Hematopoietic multipotent progenitor cell treated with erythropoietin and hydrocortisone succinate and interleukin-3 and kit ligand, for 8 days (in vitro differentiated cells): ENCODE data around the gene SLC30A4.

ENCODE experiments used
- DNase-seq: peaks from one replicate; pipeline ENCODE4 v3.0.0-alpha.2; 2015

SLC30A4 gene

GRCh38 chr15:45449916-45450867 is 72.4 kb downstream of the SLC30A4 start:
- no peak for DNase-seq

DNA sequence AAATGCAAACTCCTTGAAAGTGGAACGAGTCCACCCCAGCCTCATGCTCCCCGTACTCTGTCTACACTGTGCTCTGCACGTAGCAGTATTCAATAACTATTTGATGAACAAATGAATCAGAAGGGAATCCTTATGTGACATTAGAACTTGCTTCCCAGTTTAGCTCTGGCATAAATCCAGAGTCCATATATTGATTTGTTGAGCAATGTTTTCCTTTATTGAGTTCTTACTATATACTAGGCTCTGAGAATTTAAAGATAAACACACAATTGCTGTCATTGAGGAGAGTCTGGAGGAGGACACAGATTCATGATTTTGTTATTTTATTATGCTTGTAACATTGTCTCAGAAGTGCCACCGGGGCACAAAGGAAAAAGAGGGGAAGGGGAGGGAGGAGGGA is 73.2 kb downstream of the SLC30A4 start:
- DNase-seq = no peak

- DNase-seq = no peak
These were observed 74.3 kb downstream of the SLC30A4 start for GRCh38 chr15:45448066-45448915.

DNA sequence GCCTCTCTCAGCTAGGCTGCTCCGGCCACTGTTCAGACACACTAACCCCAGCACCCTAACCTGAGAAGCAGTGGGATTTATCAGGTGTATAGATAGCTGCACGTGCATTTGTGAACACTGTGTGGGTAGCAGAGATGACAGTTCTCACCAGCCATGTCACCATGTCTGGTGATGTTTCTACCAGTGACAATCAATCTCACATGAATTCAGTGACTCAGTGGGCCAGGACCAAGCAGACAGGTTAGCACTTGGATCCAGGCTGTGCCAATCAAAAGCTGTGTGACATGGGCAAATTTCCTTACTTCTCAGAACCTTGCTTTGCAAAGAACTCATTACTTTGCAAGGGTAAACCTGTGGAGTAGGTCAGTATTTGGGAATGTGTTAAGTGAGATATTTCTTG is 78.9 kb downstream of the SLC30A4 start:
- no peak for DNase-seq

- no peak for DNase-seq
These were observed 79.9 kb downstream of the SLC30A4 start for GRCh38 chr15:45442507-45443135.

DNA sequence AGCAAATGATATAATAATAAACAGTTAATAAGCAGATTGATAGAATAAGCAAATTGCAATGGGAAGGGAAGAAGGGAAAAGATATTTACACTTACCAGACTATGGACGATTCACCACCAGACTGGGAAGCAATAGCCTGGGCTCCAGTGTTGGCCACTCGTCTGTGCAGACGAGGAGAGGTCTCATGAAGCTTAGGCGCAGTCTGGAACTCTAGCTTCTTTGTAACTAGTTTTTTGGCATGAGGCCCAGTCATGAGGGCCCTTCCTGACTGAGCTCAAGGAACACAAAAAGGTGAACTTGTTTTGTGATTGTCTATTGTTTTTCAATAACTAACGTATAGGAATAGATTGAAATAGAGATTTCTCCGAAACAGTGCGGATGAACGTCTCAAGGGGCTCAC is 80.9 kb downstream of the SLC30A4 start:
- DNase-seq = no peak

GRCh38 chr15:45441036-45441435 is 81.5 kb downstream of the SLC30A4 start:
- no peak for DNase-seq

- DNase-seq = no peak
These were observed 82.9 kb downstream of the SLC30A4 start for GRCh38 chr15:45439521-45440260.

DNA sequence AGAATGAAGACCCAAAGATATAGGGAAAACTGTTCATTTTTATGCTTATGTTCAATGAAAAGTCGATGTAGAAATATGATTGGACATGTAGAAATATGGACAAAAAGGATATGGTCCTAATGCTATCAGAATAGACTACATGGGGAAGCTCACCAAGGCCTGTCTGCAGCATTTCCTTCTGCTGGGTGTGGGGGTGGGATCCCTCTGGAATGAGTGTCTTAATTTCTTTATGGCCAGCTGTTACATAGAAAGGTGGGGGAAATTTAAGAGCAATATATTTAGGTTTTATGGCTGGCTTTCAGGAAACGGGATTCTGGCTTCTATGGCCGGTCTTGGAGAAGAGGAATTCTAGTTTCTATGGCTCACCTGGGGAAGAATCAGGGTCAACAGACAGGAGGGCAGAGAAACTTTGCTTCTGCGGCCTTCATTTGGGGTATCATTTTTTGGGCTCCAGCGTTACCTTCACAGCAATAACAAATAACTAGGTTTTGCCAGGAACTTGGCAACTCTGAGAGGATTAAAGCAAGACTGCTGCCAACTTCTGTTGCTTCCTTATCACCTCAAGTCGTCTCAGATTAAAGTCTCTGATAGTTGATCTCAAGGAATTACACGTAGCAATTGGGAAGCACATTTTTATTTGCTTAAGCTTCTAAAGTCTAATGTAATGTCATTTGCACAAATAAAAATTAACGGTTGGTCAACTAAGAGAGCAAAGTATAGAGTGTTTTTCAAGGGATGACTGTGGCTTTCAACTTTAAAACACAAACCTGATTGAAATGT is 87.2 kb downstream of the SLC30A4 start:
- no peak for DNase-seq

DNA sequence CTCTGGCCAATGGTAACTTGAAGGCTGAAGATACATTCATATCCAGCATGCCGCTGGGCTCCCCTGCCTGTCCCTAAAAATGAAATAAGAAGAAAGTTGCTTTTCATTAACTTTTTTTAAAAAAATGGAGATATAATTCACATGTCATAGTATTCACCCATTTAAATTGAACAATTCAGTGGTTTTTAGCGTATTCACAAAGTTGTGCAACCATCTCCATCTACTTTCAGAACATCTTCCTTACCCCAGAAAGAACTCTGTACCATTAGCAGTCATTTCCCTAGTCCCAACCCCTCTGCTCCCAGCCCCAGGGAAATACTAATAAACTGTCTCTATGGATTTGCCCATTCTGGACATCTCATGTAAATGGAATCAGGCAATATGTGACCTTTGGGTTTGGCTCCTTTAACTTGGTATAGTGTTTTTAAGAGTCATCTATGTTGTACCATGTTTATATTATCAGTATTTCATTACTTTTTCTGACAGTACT is 88.4 kb downstream of the SLC30A4 start:
- no peak for DNase-seq

GRCh38 chr15:45431511-45431910 is 91.0 kb downstream of the SLC30A4 start:
- DNase-seq = no peak

- peak; percentile 61 for DNase-seq
These were observed 92.4 kb downstream of the SLC30A4 start for GRCh38 chr15:45429941-45430792.
